ENCODE data around the gene NLGN1.

The NLGN1 gene

DNA sequence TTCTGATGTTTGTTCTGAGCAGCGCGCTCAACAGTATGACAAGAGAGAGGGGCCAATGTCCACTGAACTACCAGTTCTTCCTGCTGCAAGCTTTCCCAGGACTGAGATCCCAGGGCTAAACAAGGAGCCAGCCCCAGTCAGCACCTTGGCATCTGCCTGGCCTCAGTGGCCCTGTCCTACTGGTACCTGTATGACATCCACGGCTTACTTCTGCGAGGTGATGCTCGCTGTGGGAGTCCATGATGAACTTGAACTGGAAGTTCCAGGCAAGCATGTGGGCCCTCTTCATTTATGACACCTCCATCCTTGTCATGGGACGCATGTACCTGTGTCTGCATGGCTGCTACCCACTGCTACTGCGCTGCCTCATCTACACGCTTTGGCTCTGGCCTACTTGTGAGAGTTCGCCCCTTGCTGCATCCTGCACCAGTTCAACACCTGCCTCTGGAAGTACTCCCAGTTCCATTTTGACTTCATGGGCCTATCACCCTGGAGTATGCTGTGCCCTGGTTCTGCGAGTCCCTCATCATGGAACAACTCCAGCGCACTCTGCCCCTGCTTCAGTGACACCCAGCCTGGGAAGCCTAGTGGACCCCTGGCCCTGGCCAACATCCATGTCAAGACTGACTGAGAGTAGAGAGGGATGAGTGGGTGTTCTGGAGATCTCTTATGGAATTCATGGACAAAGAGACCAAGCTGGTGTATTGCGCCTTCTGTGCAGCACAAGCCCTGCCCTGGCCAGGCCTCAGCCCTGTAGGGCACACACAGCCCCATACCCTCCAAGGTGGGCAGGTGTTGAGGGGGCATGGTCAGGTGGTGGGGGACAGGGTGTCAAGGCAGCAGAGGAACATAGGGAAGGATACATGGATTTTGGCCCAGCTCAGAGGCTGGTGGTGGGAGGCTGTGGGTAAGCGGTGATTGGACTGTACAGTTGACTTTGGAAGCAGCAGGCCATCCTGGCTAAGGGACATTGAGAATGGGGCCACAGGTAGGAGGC is 246.8 kb downstream of the NLGN1 start:
- no peak for DNase-seq

DNA sequence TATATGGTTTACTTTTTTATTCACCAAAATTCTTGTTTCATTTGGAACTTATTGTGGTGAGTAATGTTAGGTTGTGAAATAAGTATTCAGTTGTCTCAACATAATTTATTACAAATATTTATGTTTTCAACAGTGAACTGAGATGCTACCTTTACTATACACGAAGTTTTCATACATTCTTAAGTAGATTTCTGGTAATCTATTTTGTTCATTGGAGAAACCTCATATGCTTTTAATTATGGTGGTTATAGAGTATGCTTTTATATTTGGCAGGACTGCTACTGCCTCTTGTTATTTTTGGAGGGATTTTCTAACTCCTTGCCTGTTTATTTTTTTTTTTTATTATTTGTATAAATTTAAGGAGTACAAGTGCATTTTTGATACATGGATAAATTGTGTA is 253.1 kb downstream of the NLGN1 start:
- no peak for DNase-seq

DNA sequence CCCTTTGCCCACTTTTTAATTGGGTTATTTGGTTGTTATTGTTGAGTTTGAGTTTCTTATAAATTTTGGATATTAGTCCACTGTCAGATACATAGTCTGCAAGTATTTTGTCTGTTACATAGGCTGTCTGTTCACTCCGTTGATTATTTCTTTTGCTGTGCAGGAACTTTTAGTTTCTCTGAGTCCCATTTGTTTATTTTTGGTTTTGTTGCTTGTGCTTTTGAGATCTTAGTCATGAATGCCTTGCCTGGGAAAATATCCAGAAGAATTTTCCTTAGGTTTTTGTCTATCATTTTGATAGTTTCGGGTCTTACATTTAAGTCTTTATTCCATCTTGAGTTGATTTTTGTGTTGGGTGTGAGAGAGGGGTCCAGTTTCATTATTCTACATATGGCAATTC is 254.5 kb downstream of the NLGN1 start:
- DNase-seq = no peak

DNA sequence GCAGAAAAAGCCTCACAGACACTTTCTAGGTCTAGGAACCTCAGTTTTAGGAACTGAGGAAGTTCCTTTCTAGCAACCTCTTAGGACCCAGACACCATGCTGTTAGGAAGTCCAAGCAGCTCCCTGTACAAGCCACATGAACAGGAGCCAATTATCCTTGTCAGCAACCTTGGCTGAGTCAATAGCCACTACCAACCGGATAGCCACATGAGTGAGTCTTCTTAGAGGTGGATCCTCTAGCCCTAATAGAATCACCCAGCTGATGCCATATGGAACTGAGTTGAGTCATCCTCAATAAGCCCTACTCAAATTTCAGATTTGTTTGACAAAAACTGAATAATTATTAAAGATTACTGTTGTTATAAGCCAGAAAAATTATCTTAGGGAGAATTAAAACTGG is 256.2 kb downstream of the NLGN1 start:
- no peak for DNase-seq

DNA sequence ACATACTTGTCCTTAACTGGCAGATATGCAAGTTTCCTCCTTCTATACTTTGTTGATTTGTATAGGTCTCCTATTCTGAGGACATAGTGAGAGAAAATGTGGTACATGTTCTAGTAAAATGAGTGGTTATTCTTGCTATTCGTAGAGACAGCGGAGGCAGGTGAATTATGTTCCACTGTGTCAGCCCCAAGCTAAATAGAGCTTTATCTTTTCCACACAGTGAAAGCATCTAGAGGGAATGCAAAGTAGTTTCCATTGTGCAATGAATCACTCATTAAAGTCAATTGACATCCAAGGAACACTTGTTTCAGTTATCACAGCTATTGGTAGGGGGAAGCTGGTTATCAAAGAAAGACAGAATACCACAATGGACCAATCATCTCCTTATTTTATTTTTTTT is 262.4 kb downstream of the NLGN1 start:
- DNase-seq = no peak

DNA sequence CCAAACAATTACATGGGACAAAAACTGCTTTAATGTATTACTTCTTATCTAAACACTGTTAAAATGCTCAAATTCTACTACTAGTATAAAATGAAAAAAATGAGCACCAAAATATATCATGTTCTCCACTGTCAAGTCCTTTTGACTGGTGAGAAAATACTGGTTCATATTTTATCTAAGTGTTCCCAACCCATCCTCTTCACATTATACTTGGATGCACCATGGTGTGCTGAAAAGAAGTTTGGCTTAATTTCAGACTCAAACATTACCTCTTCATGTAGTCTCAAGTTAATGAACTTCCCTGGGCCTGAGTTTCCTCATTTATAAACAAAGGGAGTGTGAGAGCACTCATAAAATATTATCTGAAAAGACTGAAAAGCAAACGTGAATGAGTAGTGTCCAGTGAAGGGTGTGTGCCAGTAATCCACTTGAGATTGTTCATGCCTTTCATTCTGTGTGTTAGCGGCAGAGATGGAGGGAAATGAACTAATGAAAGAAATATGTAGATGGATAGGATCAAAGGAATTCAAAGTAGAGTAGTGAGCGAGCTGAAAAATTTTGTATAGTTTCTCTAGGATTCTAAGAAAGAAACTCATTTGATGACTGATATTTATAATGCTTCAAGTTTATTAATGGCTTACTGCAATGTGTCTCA is 263.2 kb downstream of the NLGN1 start:
- no peak for DNase-seq

DNA sequence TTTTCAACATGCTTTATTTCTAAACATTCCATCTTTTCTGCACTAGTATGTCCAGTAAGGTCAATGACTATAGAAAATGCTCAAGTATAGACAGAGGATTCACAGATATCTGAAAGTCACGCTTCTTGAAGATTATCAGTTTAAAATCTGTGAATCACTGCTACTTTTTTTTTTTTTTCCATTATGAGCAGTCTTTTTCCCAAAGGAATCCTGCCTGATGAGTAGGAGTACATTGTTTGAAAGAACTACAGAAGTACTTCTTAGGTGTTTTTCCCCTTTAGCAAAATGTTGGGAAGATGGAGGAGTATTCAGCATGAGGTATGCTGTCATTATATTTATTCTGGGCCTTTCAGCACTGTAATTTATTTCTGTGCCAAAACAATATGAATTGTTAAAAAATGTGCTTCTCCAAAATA is 266.2 kb downstream of the NLGN1 start:
- no peak for DNase-seq

DNA sequence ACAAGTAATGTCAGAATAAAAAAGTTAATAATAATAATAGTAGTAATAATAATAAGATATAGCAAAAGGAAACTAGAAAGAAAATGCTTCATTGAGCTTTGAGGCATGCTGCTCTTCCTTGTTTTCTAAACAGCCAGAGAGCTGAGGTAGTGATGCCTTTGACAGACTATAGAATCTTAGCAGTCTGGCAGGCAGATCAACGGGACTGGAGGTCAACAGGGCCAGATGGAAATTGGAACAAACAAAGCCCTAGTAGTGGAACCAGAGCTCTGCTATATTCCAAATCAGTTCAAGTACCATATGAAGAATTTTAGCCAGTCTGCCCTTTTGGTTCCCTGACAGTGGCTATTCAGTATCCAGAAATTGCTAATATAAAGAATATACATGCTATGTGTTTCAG is 278.6 kb downstream of the NLGN1 start:
- DNase-seq = no peak

DNA sequence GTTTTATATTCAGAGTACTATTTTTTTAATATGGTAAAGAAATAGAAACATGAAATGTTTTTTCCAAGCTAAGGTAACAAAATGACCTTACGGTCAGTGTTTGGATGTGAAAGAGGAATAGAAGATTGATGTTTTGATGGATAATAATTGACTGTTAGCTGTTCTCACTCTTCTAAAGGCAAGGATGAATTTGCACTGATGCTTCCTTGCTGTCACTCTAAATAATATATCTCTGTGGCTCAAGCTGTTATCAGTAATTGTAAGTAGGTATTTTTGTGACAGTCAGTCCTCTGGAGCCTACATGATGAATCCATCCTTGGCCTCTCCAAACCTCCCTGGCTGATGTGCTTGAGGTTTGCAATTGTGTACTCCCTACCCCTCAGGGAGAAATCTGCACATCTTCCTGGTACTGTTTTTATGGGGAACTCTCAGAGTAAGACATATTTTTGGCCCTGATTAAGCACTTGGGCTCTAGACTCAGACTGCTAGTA is 283.7 kb downstream of the NLGN1 start:
- no peak for DNase-seq

DNA sequence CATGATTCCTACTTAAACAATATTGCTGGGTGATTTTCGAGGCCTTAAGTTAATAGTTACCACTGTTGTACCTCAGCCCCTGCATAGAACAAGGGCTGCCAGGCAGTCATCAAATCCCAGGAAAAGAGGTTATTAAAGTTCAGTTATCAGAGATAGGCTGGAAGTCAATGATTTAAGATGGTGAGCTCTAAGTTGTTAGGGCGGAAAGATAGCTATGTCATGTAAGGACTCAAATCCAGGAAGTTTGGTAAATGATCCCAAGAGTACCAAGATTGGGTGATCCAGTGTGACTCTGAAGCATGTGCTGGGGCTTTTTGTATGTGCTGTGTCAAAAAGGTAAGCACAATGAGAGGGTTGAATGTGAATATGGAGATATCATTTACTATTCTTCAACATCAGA is 287.9 kb downstream of the NLGN1 start:
- DNase-seq = no peak

DNA sequence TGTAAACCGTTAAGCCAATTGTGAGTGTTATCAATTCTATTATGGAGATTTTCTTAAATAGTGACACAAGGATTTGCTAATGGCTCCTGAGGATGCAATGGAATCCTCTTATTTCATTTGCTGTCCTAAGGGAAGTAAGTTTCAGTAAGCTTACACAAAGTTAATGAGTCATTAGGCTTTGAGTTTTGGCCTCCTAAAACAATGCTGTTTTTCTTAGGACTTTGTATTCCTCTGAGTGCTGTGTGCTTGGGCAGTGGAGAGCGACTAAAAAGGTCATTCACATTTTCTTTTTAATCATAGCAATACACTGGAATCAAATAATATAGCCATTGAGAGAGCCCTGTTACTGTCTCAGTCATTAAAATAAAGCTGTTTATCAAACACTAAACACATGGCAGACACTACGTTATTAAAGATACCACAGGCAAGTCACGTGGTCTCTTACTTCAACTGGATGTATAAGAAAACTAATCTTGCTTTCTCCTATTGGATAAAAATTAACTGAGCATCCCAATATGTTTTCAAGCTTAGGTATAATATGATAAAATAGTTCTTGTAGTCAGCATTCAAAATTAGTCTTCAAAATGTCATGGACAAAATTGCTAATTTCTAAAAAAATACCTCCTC is 290.8 kb downstream of the NLGN1 start:
- no peak for DNase-seq

DNA sequence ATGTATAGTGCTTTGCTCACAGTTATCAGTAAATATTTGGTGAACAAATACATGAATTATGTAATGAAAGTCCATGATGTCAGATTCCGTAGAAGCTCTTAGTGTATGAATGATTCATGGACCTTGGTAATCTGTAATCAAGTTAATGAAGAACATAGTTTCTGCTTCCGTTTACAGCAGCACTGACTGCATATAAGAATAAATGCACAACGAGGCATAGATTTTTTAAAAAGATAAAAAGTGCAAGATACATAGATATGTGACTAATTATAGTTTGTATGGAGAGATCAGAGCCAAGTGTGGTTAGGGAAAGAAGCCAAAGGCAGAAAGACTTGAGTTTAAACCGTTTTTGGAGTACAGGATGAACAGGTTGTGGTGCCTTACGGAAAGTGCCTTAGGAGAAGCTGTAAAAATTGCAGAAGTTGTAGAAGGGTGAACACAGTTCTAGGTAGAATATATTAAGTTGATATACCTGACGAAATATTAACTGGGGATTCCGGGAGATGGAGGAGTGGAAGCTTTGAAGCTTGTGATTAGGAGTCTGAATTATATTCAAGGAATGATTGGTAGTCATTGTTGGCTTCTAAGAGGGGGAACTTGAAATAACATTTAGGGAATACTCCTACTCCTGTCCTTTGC is 293.1 kb downstream of the NLGN1 start:
- no peak for DNase-seq

DNA sequence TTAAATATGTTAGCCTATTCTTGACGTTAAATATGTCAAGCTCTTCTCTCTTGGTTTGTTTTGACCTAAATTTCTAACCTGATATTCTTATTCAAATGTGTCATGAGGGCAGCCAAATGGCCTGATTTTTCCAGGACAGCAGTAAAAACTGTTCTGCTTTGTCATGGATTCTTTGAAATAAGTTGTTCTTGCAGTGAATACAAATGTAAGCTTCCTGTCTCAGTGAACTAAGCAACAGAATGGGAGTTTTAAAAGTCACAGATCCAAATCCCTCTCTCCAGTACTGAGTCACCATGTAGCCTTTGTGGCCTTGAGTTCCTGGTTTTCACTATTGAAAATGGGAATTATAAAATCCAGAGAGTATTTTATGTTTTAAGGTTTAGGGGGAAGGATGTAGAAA is 301.8 kb downstream of the NLGN1 start:
- no peak for DNase-seq

DNA sequence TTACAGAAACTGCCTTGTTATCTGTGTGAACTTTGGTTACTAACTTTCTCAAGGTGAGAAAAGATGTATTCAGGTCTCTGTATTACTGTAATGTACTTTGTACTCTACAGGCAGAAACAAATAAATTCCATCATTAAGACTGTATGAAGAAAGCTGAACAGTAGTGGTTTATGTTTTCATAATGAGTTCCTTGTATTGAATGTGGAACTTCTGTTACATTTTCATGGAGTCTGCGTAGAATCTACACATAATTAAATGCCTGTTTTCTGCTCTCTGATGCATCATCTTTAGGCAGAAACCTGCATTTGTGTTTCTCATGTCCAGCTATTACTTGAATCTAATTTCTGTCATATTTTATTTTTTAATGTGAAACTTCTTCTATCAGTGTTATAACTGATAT is 302.8 kb downstream of the NLGN1 start:
- DNase-seq = no peak

DNA sequence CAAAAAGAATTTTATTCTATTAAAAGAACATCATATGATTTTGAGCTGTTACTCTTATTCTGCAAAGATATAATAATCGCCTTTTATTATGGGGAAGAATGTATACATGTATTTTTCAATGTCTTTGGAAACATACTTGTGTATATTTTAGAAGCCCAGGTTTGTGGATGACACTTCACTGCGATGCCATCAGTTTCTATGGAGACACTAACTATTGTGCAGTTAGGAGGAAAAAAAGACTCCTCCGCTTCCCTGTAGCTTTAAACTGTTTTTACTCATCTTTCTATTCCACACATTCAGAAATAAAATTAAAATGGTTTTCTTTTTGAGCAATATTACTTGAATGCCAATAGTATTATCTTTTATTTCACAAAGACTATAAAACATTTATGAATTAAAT is 305.0 kb downstream of the NLGN1 start:
- DNase-seq = no peak

DNA sequence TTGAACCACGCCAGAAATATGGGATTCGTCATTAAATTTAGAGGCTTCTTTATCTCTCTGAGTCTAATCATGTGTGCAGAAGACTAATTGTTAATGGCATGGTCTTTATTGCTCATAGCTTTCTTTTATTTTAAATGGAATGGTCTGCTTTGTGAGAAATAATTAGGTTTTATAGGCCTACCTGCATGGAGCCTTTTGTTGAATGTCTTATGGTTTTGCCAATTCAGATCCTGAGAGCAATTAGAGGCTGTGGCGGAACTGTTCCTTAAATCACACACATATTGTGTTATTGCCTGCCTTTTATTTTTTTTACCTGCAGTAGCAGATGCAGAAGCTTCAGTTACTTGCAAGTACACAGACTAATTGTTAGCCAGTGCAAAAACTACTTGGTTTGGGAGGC is 306.2 kb downstream of the NLGN1 start:
- DNase-seq = peak; percentile 93

DNA sequence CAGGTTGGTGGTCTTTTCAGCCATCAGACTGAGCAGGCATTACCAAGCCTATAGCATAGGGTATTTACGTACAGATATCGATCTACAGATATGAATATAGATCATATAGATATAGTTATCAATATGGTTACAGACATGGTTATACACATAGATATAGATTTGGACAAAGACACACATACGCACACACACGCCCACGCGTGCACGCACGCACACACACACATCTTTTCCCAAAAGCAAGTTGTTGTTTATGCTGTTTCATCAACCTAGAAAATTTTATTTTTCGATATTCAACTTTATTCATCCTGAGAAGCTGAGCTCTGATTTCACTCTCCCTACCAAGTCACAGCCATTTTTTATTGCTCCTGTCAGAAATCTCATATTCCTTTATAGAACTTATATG is 309.1 kb downstream of the NLGN1 start:
- no peak for DNase-seq

DNA sequence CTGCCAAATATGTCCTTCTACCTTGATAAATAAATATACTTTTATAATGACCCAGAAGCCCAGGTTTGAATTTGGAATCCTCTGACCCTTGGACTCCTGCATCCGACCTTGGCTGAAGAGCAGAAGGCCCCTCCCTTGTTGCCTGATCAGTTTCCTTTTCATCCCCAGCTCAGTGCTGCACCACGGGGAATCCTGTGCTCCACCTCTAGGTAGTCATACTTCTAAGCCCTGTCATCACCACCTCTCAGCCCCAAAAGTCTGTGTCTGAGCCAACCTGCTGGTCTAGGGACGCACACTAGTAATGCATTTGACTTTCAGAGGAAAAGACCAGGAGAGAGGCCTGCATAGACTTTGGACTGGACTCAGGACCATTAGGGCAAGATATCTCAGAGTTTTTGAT is 310.6 kb downstream of the NLGN1 start:
- no peak for DNase-seq

DNA sequence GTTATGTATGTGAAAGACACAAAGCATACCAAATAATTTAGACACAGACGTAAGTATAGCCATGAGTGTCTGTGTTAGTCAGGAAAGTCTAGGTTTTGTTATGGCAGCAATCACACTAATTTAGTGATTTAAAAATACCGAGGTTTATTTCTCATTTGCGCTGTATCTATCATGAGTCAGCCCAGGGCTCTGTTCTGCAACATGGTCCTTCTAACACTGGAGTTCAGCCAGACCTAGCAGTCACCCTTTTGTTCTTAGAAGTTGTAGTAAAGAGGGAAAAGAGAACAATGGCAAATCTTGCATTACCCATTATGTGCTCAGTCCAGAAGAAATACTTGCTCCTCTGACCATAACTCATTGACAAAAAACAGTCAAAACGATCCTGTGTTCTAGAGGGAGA is 311.5 kb downstream of the NLGN1 start:
- no peak for DNase-seq

DNA sequence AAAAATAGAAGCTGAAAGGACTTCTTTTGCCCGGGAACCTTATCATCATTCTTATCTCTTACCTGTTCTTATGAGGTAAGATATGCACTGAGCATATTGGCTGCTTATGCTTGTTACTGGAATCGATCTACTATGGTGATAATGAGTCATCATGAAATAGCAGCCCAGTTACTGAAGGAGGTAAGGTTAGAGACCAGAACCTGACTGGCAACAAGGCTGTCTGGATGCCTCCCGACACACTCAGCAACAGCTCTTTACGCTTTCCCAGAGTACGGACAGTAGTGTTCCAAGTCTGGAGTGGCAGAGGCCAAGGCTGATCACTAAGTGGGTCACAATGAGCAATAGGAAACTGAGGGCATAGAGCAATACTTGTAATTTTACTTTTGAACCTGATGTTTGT is 314.1 kb downstream of the NLGN1 start:
- DNase-seq = no peak

DNA sequence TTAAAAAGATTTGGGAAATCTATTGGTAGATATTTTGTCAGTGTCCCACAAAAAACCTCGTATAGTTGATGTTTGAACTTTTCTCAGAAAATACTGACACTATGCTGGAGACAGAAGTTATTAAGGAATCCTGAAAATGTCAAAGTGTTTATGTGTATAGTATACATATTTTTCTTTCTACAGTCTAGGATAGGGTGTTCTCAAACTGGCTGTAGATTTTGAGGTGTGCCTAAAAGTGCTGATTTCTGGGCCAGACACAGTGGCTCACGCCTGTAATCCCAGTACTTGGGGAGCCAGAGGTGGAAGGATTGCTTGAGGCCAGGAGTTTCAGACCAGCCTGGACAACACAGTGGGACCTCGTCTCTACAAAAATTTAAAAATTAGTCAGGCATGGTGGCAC is 322.0 kb downstream of the NLGN1 start:
- DNase-seq = no peak

DNA sequence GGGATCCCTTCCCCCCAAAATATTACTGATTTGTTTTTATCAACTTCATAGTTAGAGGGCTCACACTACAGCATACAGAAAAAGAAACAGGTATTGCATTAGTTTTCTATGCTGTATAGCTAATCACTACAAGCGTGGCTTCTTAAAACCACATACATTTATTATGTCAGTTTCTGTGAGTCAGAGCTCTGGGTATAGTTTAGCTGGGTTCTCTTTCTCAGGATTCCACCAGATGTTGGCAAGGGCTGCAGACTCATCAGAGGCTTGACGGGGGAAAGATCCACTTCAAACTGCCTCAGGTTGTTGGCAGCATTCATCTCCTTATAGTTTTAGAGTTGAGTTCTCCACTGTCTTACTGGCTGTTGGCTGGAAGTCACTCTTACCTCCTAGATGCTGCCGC is 328.0 kb downstream of the NLGN1 start:
- no peak for DNase-seq

DNA sequence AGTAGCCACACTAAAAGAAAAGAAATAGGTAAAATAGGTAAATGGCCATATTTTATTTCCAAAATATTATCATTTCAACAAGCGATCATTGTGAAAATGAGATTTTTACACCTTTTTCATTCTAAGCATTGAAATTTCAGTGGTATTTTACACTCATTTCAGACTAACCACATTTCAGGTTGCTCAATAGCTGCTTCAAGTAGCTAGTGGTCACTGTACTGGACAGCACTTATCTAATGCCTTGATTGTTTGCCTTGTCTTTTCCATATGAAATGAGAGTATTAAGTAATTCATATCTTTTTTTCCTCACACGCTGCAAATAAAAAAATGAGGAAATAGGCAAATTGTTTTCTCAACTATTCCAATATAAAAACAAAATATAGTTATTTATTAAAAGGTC is 332.8 kb downstream of the NLGN1 start:
- no peak for DNase-seq
